ENCODE results near the gene FBN3. TPM values are rescaled to one million over a fixed set of nuclear protein-coding genes. Genes with fewer than 3 reads are reported as not detected.
"Not testable (repeated sequence)": the region's sequence is repeated elsewhere in the genome, so short reads cannot be mapped to it uniquely, and the experiment has no call there.

The FBN3 gene
- total and polyA plus RNA-seq, 8 donors = 0.63 to 84.0 (median 69.7) TPM

DNA sequence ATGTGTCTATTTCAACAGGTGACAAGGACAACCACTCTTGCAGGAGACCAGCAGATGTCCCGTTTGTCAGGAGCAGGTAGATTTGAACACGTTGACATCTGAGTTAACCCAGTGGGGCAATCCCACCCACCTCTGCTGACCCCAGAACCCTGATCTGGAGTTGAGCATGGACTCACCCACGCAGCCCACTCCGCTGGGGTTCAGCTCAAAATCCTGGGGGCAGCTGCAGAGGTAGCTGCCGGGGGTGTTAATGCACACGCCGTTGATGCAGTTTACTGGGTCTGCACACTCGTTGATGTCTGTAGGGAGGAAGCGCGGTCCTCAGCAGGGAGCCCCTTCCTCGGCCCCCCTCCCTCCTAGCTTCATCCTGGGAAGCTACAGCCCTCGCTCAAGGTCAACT lies 39.9 kb downstream of the FBN3 start:
- Histone ChIP-seq H3K27ac (no peak overlapping the region), H3K27me3 (peaks cover 0 to 16% of the 10 kb centered on the region in 2 donors), H3K9me3 (no peaks in the 10 kb centered on the region), H3K4me1 (no peaks in the 10 kb centered on the region), H3K4me3 (no peak overlapping the region), H3K36me3 (no peaks in the 10 kb centered on the region)
- DNase-seq (peak in 1 of 4 donors; percentile 27), ATAC-seq (no peak)
- no peak for TF ChIP-seq CTCF (IDR thresholded peaks at IDR 0.05)
- intact Hi-C loops (cut with DNase I) = no loop called here

DNA sequence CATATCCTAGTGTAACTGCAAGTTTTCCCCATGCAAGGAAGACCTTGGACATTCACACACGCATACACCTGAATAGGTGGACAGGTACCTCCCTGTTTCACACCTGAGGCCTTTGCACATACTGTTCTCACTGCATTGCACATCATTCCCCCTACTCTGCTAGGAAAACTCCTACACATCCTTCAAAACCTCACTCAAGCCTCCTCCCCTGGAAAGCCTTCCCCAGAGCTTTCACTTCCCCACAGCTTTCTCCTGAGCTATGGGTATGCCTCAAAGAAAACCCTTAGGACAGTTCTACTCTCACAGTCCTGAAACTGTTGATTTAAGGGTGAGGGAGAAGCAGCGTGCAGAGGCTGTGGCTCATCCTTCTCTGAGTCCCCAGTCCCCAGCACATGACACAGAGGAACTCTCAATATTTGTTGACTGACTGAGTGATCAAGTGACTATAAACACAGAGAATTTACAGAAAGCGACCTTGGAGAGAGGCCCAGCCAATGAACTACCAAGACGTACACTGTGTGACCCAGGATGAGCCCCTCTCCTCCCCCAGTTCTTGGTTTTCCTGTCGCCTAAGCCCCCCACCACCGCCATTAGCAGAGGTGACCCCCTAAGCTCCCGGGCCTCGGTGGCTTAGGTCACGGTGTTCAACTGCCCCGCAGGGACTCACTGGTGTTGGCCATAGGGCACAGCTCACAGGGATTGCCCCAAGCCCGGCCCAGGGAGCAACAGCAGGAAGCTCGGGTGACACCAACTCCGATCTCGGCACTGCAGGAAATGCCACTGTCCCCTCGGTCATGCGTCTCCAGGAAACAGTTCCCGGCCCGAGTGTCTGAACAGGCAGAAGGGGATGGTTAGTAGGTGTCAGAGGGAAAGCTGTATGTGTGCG lies 40.6 kb downstream of the FBN3 start:
- Histone ChIP-seq H3K27ac (no peak overlapping the region), H3K27me3 (peaks cover 0 to 16% of the 10 kb centered on the region in 2 donors), H3K9me3 (no peaks in the 10 kb centered on the region), H3K4me1 (no peaks in the 10 kb centered on the region), H3K36me3 (no peaks in the 10 kb centered on the region), H3K4me3 (no peak overlapping the region)
- ATAC-seq = no peak
- TF ChIP-seq CTCF (IDR thresholded peaks at IDR 0.05) = no peak
- intact Hi-C loops (cut with DNase I) = no loop called here
- DNase-seq = peak in 1 of 4 donors; percentile 61

- no peaks in the 10 kb centered on the region for H3K9me3 ChIP-seq
- no peaks in the 10 kb centered on the region for H3K36me3 ChIP-seq
- DNase-seq (no peak), ATAC-seq (no peak)
- no peak overlapping the region for H3K4me3 ChIP-seq
- H3K27ac ChIP-seq = no peak overlapping the region
- intact Hi-C loops (cut with DNase I) = no loop called here
- H3K27me3 ChIP-seq = peaks cover 0 to 16% of the 10 kb centered on the region in 2 donors
- no peaks in the 10 kb centered on the region for H3K4me1 ChIP-seq
- TF ChIP-seq CTCF (IDR thresholded peaks at IDR 0.05) = no peak
Observed at GRCh38 chr19:8107301-8107903, 42.0 kb downstream of the FBN3 start.

- peaks cover 0 to 16% of the 10 kb centered on the region in 2 donors for H3K27me3 ChIP-seq
- no peak overlapping the region for H3K27ac ChIP-seq
- no peaks in the 10 kb centered on the region for H3K4me1 ChIP-seq
- H3K4me3 ChIP-seq = no peak overlapping the region
- TF ChIP-seq CTCF (IDR thresholded peaks at IDR 0.05) = no peak
- no peaks in the 10 kb centered on the region for H3K9me3 ChIP-seq
- ATAC-seq (no peak), DNase-seq (peak in 1 of 4 donors; percentile 4)
- no peaks in the 10 kb centered on the region for H3K36me3 ChIP-seq
- intact Hi-C loops (cut with DNase I) = no loop called here
Observed at GRCh38 chr19:8105471-8105870, 43.9 kb downstream of the FBN3 start.

DNA sequence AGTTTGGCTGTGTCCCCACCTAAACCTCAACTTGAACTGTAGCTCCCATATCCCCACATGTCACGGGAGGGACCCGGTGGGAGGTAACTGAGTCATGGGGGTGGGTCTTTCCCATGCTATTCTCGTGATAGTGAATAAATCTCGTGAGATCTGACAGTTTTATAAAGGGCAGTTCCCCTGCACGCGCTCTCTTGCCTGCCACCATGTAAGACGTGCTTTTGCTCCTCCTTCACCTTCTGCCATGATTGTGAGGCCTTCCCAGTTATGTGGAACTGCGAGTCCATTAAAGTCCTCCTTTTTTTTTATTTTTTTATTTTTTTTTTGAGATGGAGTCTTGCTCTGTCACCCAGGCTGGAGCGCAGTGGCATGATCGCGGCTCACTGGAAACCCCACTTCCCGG lies 47.5 kb downstream of the FBN3 start:
- H3K9me3 ChIP-seq; intact Hi-C loops (cut with DNase I); H3K36me3 ChIP-seq; H3K27me3 ChIP-seq; H3K27ac ChIP-seq; ATAC-seq; H3K4me3 ChIP-seq; H3K4me1 ChIP-seq: not testable (repeated sequence)
- DNase-seq = peak in 1 of 4 donors; percentile 10

All from left lung (tissue), 10 donors.